Thoracic aorta (tissue), 2 donors: ENCODE measurements around the gene PSAPL1. TPM values are rescaled to one million over a fixed set of nuclear protein-coding genes. Genes with fewer than 3 reads are reported as not detected.

ENCODE experiments used
- ATAC-seq: fragments of 150-250 bp; one replicate; pipeline ENCODE4 v1.8.0; 2017; ENCODE audit warnings: low read depth; ENCODE audit not compliant: insufficient number of reproducible peaks, low FRiP score
- DNase-seq: peaks from one replicate; pipeline ENCODE4 v3.0.0-alpha.2; 2020; ENCODE audit warnings: low spot score
- H3K27ac ChIP-seq, 2 donors: fragments of 200-600 bp; sonication (generic); 1 replicate in 1 of 2; 2 replicates in 1 of 2; pipeline ENCODE4 v1.5.1; 2016; ENCODE audit warnings: mild to moderate bottlenecking in 2 of 2, moderate library complexity in 2 of 2
- H3K27me3 ChIP-seq: fragments of 200-600 bp; sonication (generic); replicated peaks from 2 replicates; pipeline ENCODE4 v1.6.0; 2016; ENCODE audit warnings: mild to moderate bottlenecking; ENCODE audit not compliant: insufficient read depth
- H3K36me3 ChIP-seq: fragments of 200-600 bp; sonication (generic); one replicate; pipeline ENCODE4 v1.5.1; 2016
- H3K4me1 ChIP-seq, 2 donors: fragments of 200-600 bp; sonication (generic); 1 replicate in 1 of 2; 2 replicates in 1 of 2; pipeline versions ENCODE4 v1.5.1 to v1.6.0; 2016; ENCODE audit warnings: low read depth in 2 of 2, mild to moderate bottlenecking in 1 of 2; ENCODE audit not compliant: control insufficient read depth in 1 of 2
- H3K4me3 ChIP-seq: fragments of 200-600 bp; sonication (generic); 2 replicates; pipeline ENCODE4 v1.5.1; 2016; ENCODE audit warnings: mild to moderate bottlenecking
- H3K9me3 ChIP-seq: fragments of 200-600 bp; sonication (generic); 2 replicates; pipeline ENCODE4 v1.5.1; 2016
- total RNA-seq, 2 donors: library from RNA; depleted of rRNA; stranded (reverse); fragments of >200 nt; gene quantifications; one replicate each; pipeline versions ENCODE4 v1.1.0 to v1.2.3, GENCODE V29; 2016
- TF ChIP-seq, protein P1 (sequence below): fragments of 200-600 bp; sonication (generic); IDR thresholded peaks from one replicate; pipeline ENCODE4 v1.5.1; 2019; ENCODE audit warnings: antibody characterized with exemption

The PSAPL1 gene
- total RNA-seq, 2 donors from 2014 or later = 0.14 TPM; not detected in 1

DNA sequence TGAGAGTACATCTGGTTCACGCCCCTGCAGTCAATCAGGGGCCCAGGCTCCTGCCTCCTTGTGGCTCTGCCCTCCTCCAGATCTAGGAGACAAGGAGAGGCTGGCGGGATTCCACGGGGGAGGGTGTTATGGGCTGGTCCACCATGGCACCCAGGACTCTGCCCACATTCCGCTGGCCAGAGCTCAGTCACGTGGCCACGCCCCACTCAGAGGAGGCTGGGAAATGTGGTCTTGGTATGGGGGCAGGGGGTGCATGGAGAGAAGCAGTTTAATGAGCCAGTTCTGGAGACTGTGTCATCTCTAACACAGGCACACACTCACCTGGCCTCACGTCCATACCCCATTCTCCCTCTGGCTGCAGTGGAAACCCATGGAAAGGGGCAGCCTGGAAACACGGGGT, 31.5 kb upstream of the PSAPL1 start:
- DNase-seq (no peak), ATAC-seq (no peak)
- no peak overlapping the region for H3K27ac ChIP-seq
- no peaks in the 10 kb centered on the region for H3K4me1 ChIP-seq
- H3K9me3 ChIP-seq = peaks cover 3% of the 10 kb centered on the region
- no peak overlapping the region for H3K4me3 ChIP-seq
- TF ChIP-seq, protein P1, sequence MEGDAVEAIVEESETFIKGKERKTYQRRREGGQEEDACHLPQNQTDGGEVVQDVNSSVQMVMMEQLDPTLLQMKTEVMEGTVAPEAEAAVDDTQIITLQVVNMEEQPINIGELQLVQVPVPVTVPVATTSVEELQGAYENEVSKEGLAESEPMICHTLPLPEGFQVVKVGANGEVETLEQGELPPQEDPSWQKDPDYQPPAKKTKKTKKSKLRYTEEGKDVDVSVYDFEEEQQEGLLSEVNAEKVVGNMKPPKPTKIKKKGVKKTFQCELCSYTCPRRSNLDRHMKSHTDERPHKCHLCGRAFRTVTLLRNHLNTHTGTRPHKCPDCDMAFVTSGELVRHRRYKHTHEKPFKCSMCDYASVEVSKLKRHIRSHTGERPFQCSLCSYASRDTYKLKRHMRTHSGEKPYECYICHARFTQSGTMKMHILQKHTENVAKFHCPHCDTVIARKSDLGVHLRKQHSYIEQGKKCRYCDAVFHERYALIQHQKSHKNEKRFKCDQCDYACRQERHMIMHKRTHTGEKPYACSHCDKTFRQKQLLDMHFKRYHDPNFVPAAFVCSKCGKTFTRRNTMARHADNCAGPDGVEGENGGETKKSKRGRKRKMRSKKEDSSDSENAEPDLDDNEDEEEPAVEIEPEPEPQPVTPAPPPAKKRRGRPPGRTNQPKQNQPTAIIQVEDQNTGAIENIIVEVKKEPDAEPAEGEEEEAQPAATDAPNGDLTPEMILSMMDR = no peak
- H3K27me3 ChIP-seq = no peaks in the 10 kb centered on the region
- H3K36me3 ChIP-seq = no peaks in the 10 kb centered on the region

DNA sequence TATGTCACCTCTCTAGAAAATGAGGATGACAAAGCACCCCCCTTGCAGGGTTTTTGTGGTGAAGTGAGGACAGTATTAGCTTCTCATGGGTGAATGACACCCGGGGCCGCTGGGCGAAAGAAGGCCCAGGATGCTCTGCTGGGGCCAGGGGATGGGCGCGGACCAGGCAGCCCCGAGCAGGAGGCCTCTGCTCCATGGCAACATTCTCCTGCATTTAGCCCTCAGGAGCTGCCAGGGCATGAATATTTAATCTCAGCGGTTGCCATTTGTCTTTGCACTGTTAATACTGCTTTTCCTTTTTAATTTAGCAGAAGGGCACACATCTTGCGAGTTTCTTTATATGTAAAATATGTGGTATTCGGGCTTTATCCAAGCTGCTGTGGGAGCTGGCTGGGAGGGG, 30.3 kb upstream of the PSAPL1 start:
- H3K9me3 ChIP-seq = peaks cover 3% of the 10 kb centered on the region
- H3K4me3 ChIP-seq = no peak overlapping the region
- no peak overlapping the region for H3K27ac ChIP-seq
- H3K4me1 ChIP-seq = no peaks in the 10 kb centered on the region
- no peak for ATAC-seq
- TF ChIP-seq, protein P1 = no peak
- H3K36me3 ChIP-seq = no peaks in the 10 kb centered on the region
- no peak for DNase-seq
- no peaks in the 10 kb centered on the region for H3K27me3 ChIP-seq

- ATAC-seq (no peak), DNase-seq (no peak)
- H3K4me1 ChIP-seq = no peaks in the 10 kb centered on the region
- H3K27ac ChIP-seq = no peak overlapping the region
- H3K36me3 ChIP-seq = no peaks in the 10 kb centered on the region
- no peaks in the 10 kb centered on the region for H3K27me3 ChIP-seq
- H3K4me3 ChIP-seq = no peak overlapping the region
- peaks cover 3% of the 10 kb centered on the region for H3K9me3 ChIP-seq
- TF ChIP-seq, protein P1 = no peak
Measured at GRCh38 chr4:7464259-7464655, 29.5 kb upstream of the PSAPL1 start.

DNA sequence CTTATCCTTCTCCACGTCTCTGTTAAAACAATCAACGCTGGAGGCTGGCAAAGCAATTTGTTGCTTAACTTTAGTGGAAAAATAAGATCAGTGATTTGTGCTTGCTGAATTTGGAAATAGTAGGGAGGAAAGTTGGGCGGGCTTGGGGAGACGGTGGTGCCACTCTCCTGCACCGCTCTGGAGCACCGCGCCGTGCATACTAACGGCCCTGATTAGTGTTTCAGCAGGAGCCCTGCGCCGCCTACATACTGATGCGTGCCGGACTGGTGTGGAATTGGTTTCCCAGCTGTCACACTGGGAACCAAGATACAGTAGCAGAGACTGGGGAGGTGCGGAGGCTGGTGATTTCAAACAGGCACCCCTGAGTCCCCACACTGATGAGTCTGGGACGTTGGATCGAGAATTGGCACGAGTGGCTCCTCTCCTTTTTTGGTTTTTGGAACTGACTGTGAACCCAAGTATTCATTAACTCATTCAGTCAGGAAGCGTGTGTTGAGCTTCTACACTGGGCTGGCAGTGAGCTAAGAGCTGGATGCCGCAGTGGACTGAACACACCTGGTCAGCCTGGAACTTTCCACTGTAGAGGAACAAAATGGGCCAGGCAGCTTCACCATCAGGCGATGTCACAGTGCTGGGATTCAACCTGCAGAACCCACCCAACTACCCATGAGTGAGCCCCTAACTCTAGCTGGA, 29.0 kb upstream of the PSAPL1 start:
- TF ChIP-seq, protein P1 = no peak
- H3K4me1 ChIP-seq = no peaks in the 10 kb centered on the region
- no peak for DNase-seq
- H3K9me3 ChIP-seq = peaks cover 3% of the 10 kb centered on the region
- no peak for ATAC-seq
- no peaks in the 10 kb centered on the region for H3K36me3 ChIP-seq
- H3K4me3 ChIP-seq = no peak overlapping the region
- H3K27ac ChIP-seq = no peak overlapping the region
- no peaks in the 10 kb centered on the region for H3K27me3 ChIP-seq

GRCh38 chr4:7462509-7462971, 27.8 kb upstream of the PSAPL1 start:
- no peaks in the 10 kb centered on the region for H3K27me3 ChIP-seq
- ATAC-seq = no peak
- TF ChIP-seq, protein P1 = no peak
- no peaks in the 10 kb centered on the region for H3K4me1 ChIP-seq
- no peaks in the 10 kb centered on the region for H3K36me3 ChIP-seq
- H3K27ac ChIP-seq = no peak overlapping the region
- no peak for DNase-seq
- H3K9me3 ChIP-seq = peaks cover 3% of the 10 kb centered on the region
- H3K4me3 ChIP-seq = no peak overlapping the region
